GM21390 (cell line): ENCODE results near the gene RGS4.

Experiments used
- ATAC-seq: cut with Tn5 transposase; IDR thresholded peaks from one replicate; pipeline ENCODE4 v1.9.1; 2021; ENCODE audit not compliant: unreplicated experiment

The RGS4 gene

GRCh38 chr1:163069142-163069541 lies at the start of gene RGS4:
TSS of gene RGS4 (plus strand) at chr1:163069361. CDS start at chr1:163069485, 124 bp downstream.
- no peak for ATAC-seq

GRCh38 chr1:163022129-163022528 lies 47.0 kb upstream of the RGS4 start:
- no peak for ATAC-seq

- no peak for ATAC-seq
Observed at GRCh38 chr1:163027610-163028009, 41.6 kb upstream of the RGS4 start.

GRCh38 chr1:163029901-163030300 lies 39.3 kb upstream of the RGS4 start:
- no peak for ATAC-seq

- no peak for ATAC-seq
Observed at GRCh38 chr1:163035446-163036249, 33.5 kb upstream of the RGS4 start.

- ATAC-seq = no peak
Observed at GRCh38 chr1:163036671-163037070, 32.5 kb upstream of the RGS4 start.

- ATAC-seq = no peak
Observed at GRCh38 chr1:163038928-163039706, 30.0 kb upstream of the RGS4 start.

- no peak for ATAC-seq
Observed at GRCh38 chr1:163039707-163040093, 29.5 kb upstream of the RGS4 start.

- ATAC-seq = no peak
Observed at GRCh38 chr1:163046071-163046470, 23.1 kb upstream of the RGS4 start.

GRCh38 chr1:163047951-163048659 lies 21.1 kb upstream of the RGS4 start:
- no peak for ATAC-seq

- ATAC-seq = no peak
Observed at GRCh38 chr1:163048869-163049268, 20.3 kb upstream of the RGS4 start.

GRCh38 chr1:163049296-163049695 lies 19.9 kb upstream of the RGS4 start:
- ATAC-seq = no peak

- ATAC-seq = no peak
Observed at GRCh38 chr1:163050496-163050895, 18.7 kb upstream of the RGS4 start.

GRCh38 chr1:163054181-163054591 lies 15.0 kb upstream of the RGS4 start:
- no peak for ATAC-seq

GRCh38 chr1:163055005-163055404 lies 14.2 kb upstream of the RGS4 start:
- ATAC-seq = no peak

GRCh38 chr1:163055531-163055930 lies 13.6 kb upstream of the RGS4 start:
- ATAC-seq = no peak

- no peak for ATAC-seq
Observed at GRCh38 chr1:163056831-163057230, 12.3 kb upstream of the RGS4 start.

- ATAC-seq = no peak
Observed at GRCh38 chr1:163060343-163061007, 8.7 kb upstream of the RGS4 start.

GRCh38 chr1:163063143-163063542 lies 6.0 kb upstream of the RGS4 start:
- no peak for ATAC-seq

- ATAC-seq = no peak
Observed at GRCh38 chr1:163063610-163064009, 5.6 kb upstream of the RGS4 start.

- no peak for ATAC-seq
Observed at GRCh38 chr1:163066168-163066567, 3.0 kb upstream of the RGS4 start.
